H9 (cell line): ENCODE results near the gene ERC1. TPM values are rescaled to one million over a fixed set of nuclear protein-coding genes. Genes with fewer than 3 reads are reported as not detected.

ENCODE experiments used
- DNase-seq: peaks from one replicate; pipeline ENCODE4 v3.0.0-alpha.2; 2017
- H2AFZ ChIP-seq: one replicate; pipeline ENCODE4 v1.6.1; 2013; ENCODE audit warnings: mild to moderate bottlenecking, low read length, control low read depth, moderate library complexity
- H2AK5ac ChIP-seq: 2 replicates; pipeline ENCODE4 v1.6.1; 2013; ENCODE audit warnings: low read length, control low read depth, mixed read lengths; ENCODE audit not compliant: insufficient read length
- H2BK120ac ChIP-seq: one replicate; pipeline ENCODE4 v1.6.1; 2013; ENCODE audit warnings: low read depth, mild to moderate bottlenecking, low read length, control low read depth, inconsistent platforms; ENCODE audit not compliant: poor library complexity, severe bottlenecking
- H2BK12ac ChIP-seq: 2 replicates; pipeline ENCODE4 v1.6.1; 2013; ENCODE audit warnings: low read length, control low read depth, mixed read lengths, low read depth; ENCODE audit not compliant: insufficient read length
- H2BK15ac ChIP-seq: 2 replicates; pipeline ENCODE4 v1.6.1; 2013; ENCODE audit warnings: low read depth, low read length, control low read depth
- H2BK20ac ChIP-seq: one replicate; pipeline ENCODE4 v1.6.1; 2013; ENCODE audit warnings: low read depth, mild to moderate bottlenecking, low read length, control low read depth, inconsistent platforms; ENCODE audit not compliant: poor library complexity, severe bottlenecking
- H2BK5ac ChIP-seq: 2 replicates; pipeline ENCODE4 v1.6.1; 2013; ENCODE audit warnings: low read length, control low read depth, mixed read lengths; ENCODE audit not compliant: insufficient read length
- H3K14ac ChIP-seq: 2 replicates; pipeline ENCODE4 v1.6.1; 2013; ENCODE audit warnings: low read length, control low read depth; ENCODE audit not compliant: insufficient read depth
- H3K18ac ChIP-seq: 2 replicates; pipeline ENCODE4 v1.6.1; 2013; ENCODE audit warnings: low read depth, mild to moderate bottlenecking, mixed read lengths, low read length, control low read depth; ENCODE audit not compliant: insufficient read length
- H3K23ac ChIP-seq: 2 replicates; pipeline ENCODE4 v1.6.1; 2013; ENCODE audit warnings: low read length, control low read depth, mixed read lengths, low read depth; ENCODE audit not compliant: insufficient read length
- H3K23me2 ChIP-seq: 2 replicates; pipeline ENCODE4 v1.6.1; 2013; ENCODE audit warnings: low read depth, mild to moderate bottlenecking, mixed read lengths, low read length, control low read depth; ENCODE audit not compliant: insufficient read length, poor library complexity, severe bottlenecking
- H3K27ac ChIP-seq: 2 replicates; pipeline ENCODE4 v1.5.1; 2013; ENCODE audit warnings: low read length, control low read depth, mixed read lengths, low read depth; ENCODE audit not compliant: insufficient read length
- H3K27me3 ChIP-seq: 2 replicates; pipeline ENCODE4 v1.6.1; 2013; ENCODE audit warnings: low read length, control low read depth, inconsistent platforms; ENCODE audit not compliant: insufficient read depth
- H3K4ac ChIP-seq: 2 replicates; pipeline ENCODE4 v1.6.1; 2013; ENCODE audit warnings: low read depth, mild to moderate bottlenecking, control low read depth, inconsistent platforms, low read length, moderate library complexity
- H3K4me1 ChIP-seq: 2 replicates; pipeline ENCODE4 v1.6.1; 2013; ENCODE audit warnings: low read length, control low read depth, inconsistent platforms; ENCODE audit not compliant: insufficient read depth
- H3K4me2 ChIP-seq: 2 replicates; pipeline ENCODE4 v1.6.1; 2013; ENCODE audit warnings: low read length, control low read depth, mixed read lengths; ENCODE audit not compliant: insufficient read length, insufficient read depth
- H3K56ac ChIP-seq: 2 replicates; pipeline ENCODE4 v1.6.1; 2013; ENCODE audit warnings: low read depth, mild to moderate bottlenecking, mixed read lengths, low read length, control low read depth; ENCODE audit not compliant: insufficient read length
- H3K79me1 ChIP-seq: 2 replicates; pipeline ENCODE4 v1.6.1; 2013; ENCODE audit warnings: low read depth, mild to moderate bottlenecking, moderate library complexity, low read length, control low read depth, inconsistent platforms; ENCODE audit not compliant: insufficient read depth, poor library complexity, severe bottlenecking
- H3K79me2 ChIP-seq: 2 replicates; pipeline ENCODE4 v1.6.1; 2013; ENCODE audit warnings: low read length, control low read depth, inconsistent platforms; ENCODE audit not compliant: insufficient read depth
- H3K9ac ChIP-seq: 2 replicates; pipeline ENCODE4 v1.6.1; 2013; ENCODE audit warnings: low read length, control low read depth, mixed read lengths; ENCODE audit not compliant: insufficient read length; ENCODE audit errors: extremely low read depth
- H3K9me3 ChIP-seq: one replicate; pipeline ENCODE4 v1.6.1; 2013; ENCODE audit warnings: low read depth, low read length, inconsistent platforms; ENCODE audit not compliant: control insufficient read depth
- H3T11ph ChIP-seq: one replicate; pipeline ENCODE4 v1.6.1; 2013; ENCODE audit warnings: mild to moderate bottlenecking, low read length, control low read depth, inconsistent platforms
- H4K20me1 ChIP-seq: one replicate; pipeline ENCODE4 v1.6.1; 2013; ENCODE audit not compliant: control insufficient read depth, insufficient read length, insufficient read depth
- H4K5ac ChIP-seq: 2 replicates; pipeline ENCODE4 v1.6.1; 2013; ENCODE audit warnings: low read depth, mild to moderate bottlenecking, mixed read lengths, low read length, control low read depth; ENCODE audit not compliant: insufficient read length
- H4K8ac ChIP-seq: replicated peaks from 2 replicates; pipeline ENCODE4 v1.6.1; 2013; ENCODE audit warnings: low read length, control low read depth, mixed read lengths, low read depth; ENCODE audit not compliant: insufficient read length
- H4K91ac ChIP-seq: 2 replicates; pipeline ENCODE4 v1.6.1; 2013; ENCODE audit warnings: low read depth, mild to moderate bottlenecking, moderate library complexity, mixed read lengths, low read length, control low read depth; ENCODE audit not compliant: insufficient read length
- H3K27ac Mint-ChIP-seq, 3 experiments: 2 replicates in 2 of 3; 3 replicates in 1 of 3; pipeline ENCODE4 v1.8.0; 2020 to 2021; ENCODE audit warnings: mixed read lengths in 3 of 3, mild to moderate bottlenecking in 1 of 3, moderate library complexity in 1 of 3
- H3K27me3 Mint-ChIP-seq: 2 replicates; pipeline ENCODE4 v1.8.0; 2021; ENCODE audit warnings: low read depth, mild to moderate bottlenecking, moderate library complexity, mixed read lengths
- H3K36me3 Mint-ChIP-seq, 3 experiments: 2 replicates in 2 of 3; 3 replicates in 1 of 3; pipeline ENCODE4 v1.8.0; 2020 to 2021; ENCODE audit warnings: low read depth in 3 of 3, mixed read lengths in 3 of 3; ENCODE audit not compliant: insufficient read depth in 1 of 3
- H3K4me1 Mint-ChIP-seq, 2 experiments: 2 replicates each; pipeline ENCODE4 v1.8.0; 2020; ENCODE audit warnings: mixed read lengths in 2 of 2
- H3K4me3 Mint-ChIP-seq, 2 experiments: 2 replicates in 1 of 2; 3 replicates in 1 of 2; pipeline ENCODE4 v1.8.0; 2020 to 2021; ENCODE audit warnings: mild to moderate bottlenecking in 2 of 2, mixed read lengths in 2 of 2, moderate library complexity in 1 of 2
- H3K9me3 Mint-ChIP-seq, 2 experiments: 2 replicates in 1 of 2; 3 replicates in 1 of 2; pipeline ENCODE4 v1.8.0; 2020; ENCODE audit warnings: mild to moderate bottlenecking in 2 of 2, mixed read lengths in 2 of 2, moderate library complexity in 1 of 2
- CTCF ChIP-seq: fragments of 200-600 bp; sonication (generic); conservative IDR thresholded peaks from 3 replicates; pipeline ENCODE4 v1.8.0; 2021; ENCODE audit warnings: antibody characterized with exemption, mild to moderate bottlenecking
- total RNA-seq: library from RNA; stranded (reverse); gene quantifications from 2 replicates; pipeline ENCODE4 v1.2.1, GENCODE V29; 2021

The ERC1 gene
- total RNA-seq, 1 experiment from 2014 or later: 51.2 TPM

- Histone ChIP-seq H3K9me3 (no peaks in the 10 kb centered on the region), H3K56ac (no peak overlapping the region), H2AFZ (no peak overlapping the region), H2BK120ac (no peak overlapping the region), H3T11ph (no peak overlapping the region), H2BK5ac (no peak overlapping the region), H3K18ac (no peak overlapping the region), H2BK20ac (no peak overlapping the region), H3K27me3 (no peaks in the 10 kb centered on the region), H3K4ac (no peak overlapping the region), H3K4me1 (no peaks in the 10 kb centered on the region; the same call in 1 of the 2 replicates), H4K91ac (no peak overlapping the region), H3K23ac (no peak overlapping the region), H3K9ac (no peak overlapping the region), H4K8ac (no peak overlapping the region), H3K14ac (no peak overlapping the region), H3K4me2 (no peak overlapping the region), H2AK5ac (no peak overlapping the region), H4K20me1 (no peaks in the 10 kb centered on the region), H2BK15ac (no peak overlapping the region), H4K5ac (no peak overlapping the region), H3K79me2 (no peaks in the 10 kb centered on the region), H3K79me1 (no peaks in the 10 kb centered on the region), H3K27ac (no peak overlapping the region), H3K23me2 (no peaks in the 10 kb centered on the region), H2BK12ac (no peak overlapping the region)
- H3K27me3 Mint-ChIP-seq: no peaks in the 10 kb centered on the region
- no peak for TF ChIP-seq CTCF
- no peaks in the 10 kb centered on the region for H3K36me3 Mint-ChIP-seq
- no peak overlapping the region for H3K27ac Mint-ChIP-seq
- H3K4me1 Mint-ChIP-seq: peaks cover 7% of the 10 kb centered on the region in 2 experiments
- H3K4me3 Mint-ChIP-seq: no peak overlapping the region
- DNase-seq: no peak
- H3K9me3 Mint-ChIP-seq: no peaks in the 10 kb centered on the region; a peak in 1 of 5 replicates
These were observed 36.3 kb upstream of the ERC1 start for GRCh38 chr12:954741-955140.
